ENCODE results near the gene MLANA.

The MLANA gene

DNA sequence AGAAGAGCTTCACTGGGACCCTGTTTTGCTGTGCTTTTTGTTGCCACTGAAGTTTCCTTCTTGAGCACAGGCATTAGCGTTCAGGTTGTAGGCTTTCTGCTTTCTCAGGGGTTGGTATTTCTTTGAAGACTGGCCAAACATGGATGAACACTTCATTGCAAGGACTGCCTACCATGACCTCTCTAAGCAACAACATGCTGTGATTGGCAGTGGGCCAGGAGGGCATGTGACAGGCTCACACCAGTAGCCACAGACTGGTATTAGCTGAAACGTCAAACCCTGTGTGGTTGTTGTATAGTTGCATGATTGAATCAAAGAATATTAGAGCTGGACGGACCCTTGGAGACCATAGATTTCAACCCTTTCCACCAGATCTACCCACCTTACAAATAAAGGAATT lies 20.0 kb upstream of the MLANA start:
- Histone ChIP-seq H3K27me3 (replicated peaks) (no peaks in the 10 kb centered on the region), H3K4me3 (ENCODE audit: low read depth, low read length) (no peak overlapping the region), H3K36me3 (replicated peaks) (no peaks in the 10 kb centered on the region), H3K27ac (no peak overlapping the region)
- peak; percentile 11 for DNase-seq
- in situ Hi-C loops (cut with HindIII; ENCODE audit: low pct_ligation_motif_present, low sequenced_read_pairs), result no loop called here
- TF ChIP-seq, protein P1, sequence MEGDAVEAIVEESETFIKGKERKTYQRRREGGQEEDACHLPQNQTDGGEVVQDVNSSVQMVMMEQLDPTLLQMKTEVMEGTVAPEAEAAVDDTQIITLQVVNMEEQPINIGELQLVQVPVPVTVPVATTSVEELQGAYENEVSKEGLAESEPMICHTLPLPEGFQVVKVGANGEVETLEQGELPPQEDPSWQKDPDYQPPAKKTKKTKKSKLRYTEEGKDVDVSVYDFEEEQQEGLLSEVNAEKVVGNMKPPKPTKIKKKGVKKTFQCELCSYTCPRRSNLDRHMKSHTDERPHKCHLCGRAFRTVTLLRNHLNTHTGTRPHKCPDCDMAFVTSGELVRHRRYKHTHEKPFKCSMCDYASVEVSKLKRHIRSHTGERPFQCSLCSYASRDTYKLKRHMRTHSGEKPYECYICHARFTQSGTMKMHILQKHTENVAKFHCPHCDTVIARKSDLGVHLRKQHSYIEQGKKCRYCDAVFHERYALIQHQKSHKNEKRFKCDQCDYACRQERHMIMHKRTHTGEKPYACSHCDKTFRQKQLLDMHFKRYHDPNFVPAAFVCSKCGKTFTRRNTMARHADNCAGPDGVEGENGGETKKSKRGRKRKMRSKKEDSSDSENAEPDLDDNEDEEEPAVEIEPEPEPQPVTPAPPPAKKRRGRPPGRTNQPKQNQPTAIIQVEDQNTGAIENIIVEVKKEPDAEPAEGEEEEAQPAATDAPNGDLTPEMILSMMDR (IDR thresholded peaks at IDR 0.05; ENCODE audit: low read depth, low read length, missing control alignments), result no peak

DNA sequence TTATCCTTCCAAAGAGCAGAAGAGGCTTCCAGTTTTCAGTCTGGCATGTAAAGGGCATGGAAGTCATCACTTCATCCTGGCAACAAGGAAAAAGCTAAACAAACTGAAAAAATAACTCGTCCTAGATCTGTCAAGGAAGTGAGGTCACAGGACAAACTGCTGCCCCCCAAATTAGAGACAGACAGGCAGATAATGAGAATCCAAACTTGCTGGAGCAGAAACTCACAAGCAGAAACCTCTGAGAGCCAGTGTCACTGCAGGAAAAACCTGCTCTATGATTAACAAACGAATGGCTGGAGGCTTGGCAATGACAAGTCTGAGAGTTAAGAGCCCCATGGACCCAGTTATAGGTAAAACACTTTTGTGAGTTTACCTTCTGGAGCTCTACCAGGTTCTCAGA lies 18.9 kb upstream of the MLANA start:
- TF ChIP-seq, protein P1 (IDR thresholded peaks at IDR 0.05; ENCODE audit: low read depth, low read length, missing control alignments), result no peak
- H3K27ac ChIP-seq, result no peak overlapping the region
- no peaks in the 10 kb centered on the region for H3K36me3 ChIP-seq (replicated peaks)
- H3K4me3 ChIP-seq (ENCODE audit: low read depth, low read length), result no peak overlapping the region
- in situ Hi-C loops (cut with HindIII; ENCODE audit: low pct_ligation_motif_present, low sequenced_read_pairs), result no loop called here
- H3K27me3 ChIP-seq (replicated peaks), result no peaks in the 10 kb centered on the region
- no peak for DNase-seq

DNA sequence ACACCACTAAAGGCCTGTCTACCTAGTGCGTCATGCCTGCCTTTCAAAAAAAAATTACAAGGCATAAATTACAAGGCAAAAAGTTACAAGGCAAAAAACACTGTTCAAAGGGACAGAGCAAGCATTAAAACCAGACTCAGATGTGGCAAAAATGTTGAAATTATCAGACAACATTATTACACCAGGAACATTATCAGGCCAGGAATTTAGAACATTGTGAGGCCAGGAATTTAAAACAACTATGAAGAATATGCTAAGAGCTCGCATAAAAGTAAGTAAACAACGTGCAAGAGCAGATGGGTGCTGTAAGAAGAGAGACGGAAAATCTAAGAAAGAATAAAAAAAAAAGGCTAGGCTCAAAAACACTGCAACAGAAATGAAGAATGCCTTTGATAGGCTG lies 18.2 kb upstream of the MLANA start:
- Histone ChIP-seq H3K4me3 (ENCODE audit: low read depth, low read length) (no peak overlapping the region), H3K36me3 (replicated peaks) (no peaks in the 10 kb centered on the region), H3K27me3 (replicated peaks) (no peaks in the 10 kb centered on the region), H3K27ac (no peak overlapping the region)
- no peak for DNase-seq
- in situ Hi-C loops (cut with HindIII; ENCODE audit: low pct_ligation_motif_present, low sequenced_read_pairs), result no loop called here
- TF ChIP-seq, protein P1 (IDR thresholded peaks at IDR 0.05; ENCODE audit: low read depth, low read length, missing control alignments), result no peak

DNA sequence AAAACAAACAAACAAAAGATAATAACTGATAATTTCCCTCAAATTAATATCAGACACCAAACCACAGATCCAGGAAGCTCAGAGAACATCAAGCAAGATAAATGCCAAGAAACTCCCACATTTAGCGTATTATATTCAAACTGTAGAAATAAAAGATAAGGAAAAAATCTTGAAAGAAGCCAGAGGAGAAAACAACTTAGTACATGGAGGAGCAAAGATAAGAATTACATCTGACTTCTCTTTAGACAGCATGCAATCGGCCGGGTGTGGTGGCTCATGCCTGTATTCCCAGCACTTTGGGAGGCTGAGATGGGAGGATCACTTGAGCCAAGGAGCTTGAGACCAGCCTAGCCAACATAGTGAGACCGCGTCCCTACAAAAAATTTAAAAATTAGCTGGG lies 17.2 kb upstream of the MLANA start:
- no peak for DNase-seq
- Histone ChIP-seq H3K4me3 (ENCODE audit: low read depth, low read length) (no peak overlapping the region), H3K36me3 (replicated peaks) (no peaks in the 10 kb centered on the region), H3K27me3 (replicated peaks) (no peaks in the 10 kb centered on the region), H3K27ac (no peak overlapping the region)
- TF ChIP-seq, protein P1 (IDR thresholded peaks at IDR 0.05; ENCODE audit: low read depth, low read length, missing control alignments), result no peak
- in situ Hi-C loops (cut with HindIII; ENCODE audit: low pct_ligation_motif_present, low sequenced_read_pairs), result no loop called here

DNA sequence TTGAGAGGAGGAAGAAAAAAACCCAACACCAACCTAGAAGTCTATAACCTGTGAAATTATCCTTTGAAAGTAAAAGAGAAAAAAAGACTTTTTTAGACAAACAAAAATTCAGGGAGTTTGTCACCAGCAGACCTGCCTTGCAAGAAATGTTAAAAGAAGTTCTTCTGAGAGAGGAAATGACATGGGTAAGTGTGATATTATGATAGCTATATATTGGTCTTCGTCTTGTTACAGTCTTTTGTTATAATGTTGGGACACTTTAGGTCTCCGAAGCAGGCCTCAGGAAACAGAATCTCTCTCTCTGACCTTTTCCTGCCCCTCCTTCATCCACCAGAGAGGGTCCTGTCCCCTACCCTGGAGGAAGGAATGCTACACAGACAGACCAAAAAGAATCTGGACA lies 16.6 kb upstream of the MLANA start:
- Histone ChIP-seq H3K27ac (no peak overlapping the region), H3K4me3 (ENCODE audit: low read depth, low read length) (no peak overlapping the region), H3K27me3 (replicated peaks) (no peaks in the 10 kb centered on the region), H3K36me3 (replicated peaks) (no peaks in the 10 kb centered on the region)
- TF ChIP-seq, protein P1 (IDR thresholded peaks at IDR 0.05; ENCODE audit: low read depth, low read length, missing control alignments), result no peak
- DNase-seq, result no peak
- in situ Hi-C loops (cut with HindIII; ENCODE audit: low pct_ligation_motif_present, low sequenced_read_pairs), result no loop called here

DNA sequence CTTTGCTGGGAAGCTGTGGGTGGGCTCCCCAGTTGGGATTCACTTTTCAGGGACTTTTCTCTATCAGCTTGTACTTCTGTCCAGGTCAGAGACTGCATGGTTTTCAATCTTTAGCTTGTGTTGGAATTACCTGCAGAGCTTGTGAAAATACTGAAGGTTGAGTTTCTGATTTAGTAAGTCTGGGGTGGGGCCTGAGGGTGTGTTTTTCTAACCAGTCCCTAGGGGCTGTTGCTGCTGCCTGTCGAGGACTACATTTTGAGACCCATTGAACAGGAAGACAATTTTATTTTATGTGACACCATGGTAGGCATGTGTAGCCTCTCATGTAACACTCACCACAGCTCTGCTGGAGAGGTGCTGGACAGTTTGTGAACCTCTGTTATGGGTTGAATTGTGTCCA lies 14.7 kb upstream of the MLANA start:
- H3K36me3 ChIP-seq (replicated peaks), result no peaks in the 10 kb centered on the region
- in situ Hi-C loops (cut with HindIII; ENCODE audit: low pct_ligation_motif_present, low sequenced_read_pairs), result no loop called here
- no peaks in the 10 kb centered on the region for H3K27me3 ChIP-seq (replicated peaks)
- TF ChIP-seq, protein P1 (IDR thresholded peaks at IDR 0.05; ENCODE audit: low read depth, low read length, missing control alignments), result no peak
- H3K27ac ChIP-seq, result no peak overlapping the region
- no peak overlapping the region for H3K4me3 ChIP-seq (ENCODE audit: low read depth, low read length)
- no peak for DNase-seq
